HG03521 (cell line): ENCODE measurements around the gene STX1B.
A peak's percentile ranks its signal among the peaks of the same experiment; 100 is the strongest.

Source experiments
- ATAC-seq: cut with Tn5 transposase; IDR thresholded peaks from one replicate; pipeline ENCODE4 v1.9.1; 2021; ENCODE audit warnings: mild to moderate bottlenecking, moderate library complexity; ENCODE audit not compliant: unreplicated experiment

STX1B gene

GRCh38 chr16:30996985-30997724 lies 13.3 kb downstream of the STX1B start:
- peak; percentile 89 for ATAC-seq

GRCh38 chr16:30996324-30996984 lies 14.0 kb downstream of the STX1B start:
- ATAC-seq = peak; percentile 2

- no peak for ATAC-seq
Observed at GRCh38 chr16:30995927-30996323, 14.5 kb downstream of the STX1B start.

- ATAC-seq = no peak
Observed at GRCh38 chr16:30992931-30993816, 17.3 kb downstream of the STX1B start.

GRCh38 chr16:30992276-30992780 lies 18.1 kb downstream of the STX1B start:
- ATAC-seq = no peak

- no peak for ATAC-seq
Observed at GRCh38 chr16:30991052-30991451, 19.4 kb downstream of the STX1B start.

GRCh38 chr16:30990105-30990504 lies 20.3 kb downstream of the STX1B start:
- ATAC-seq = no peak

GRCh38 chr16:30989469-30990047 lies 20.9 kb downstream of the STX1B start:
- no peak for ATAC-seq

- ATAC-seq = no peak
Observed at GRCh38 chr16:30987581-30988190, 22.8 kb downstream of the STX1B start.

GRCh38 chr16:30986129-30986991 lies 24.1 kb downstream of the STX1B start:
- no peak for ATAC-seq

GRCh38 chr16:30985401-30986128 lies 24.9 kb downstream of the STX1B start:
- no peak for ATAC-seq

- no peak for ATAC-seq
Observed at GRCh38 chr16:30984669-30985400, 25.6 kb downstream of the STX1B start, which contains the start of gene HSD3B7. TSS of gene HSD3B7 (plus strand) at chr16:30985207. CDS start at chr16:30985659, 452 bp downstream.

- no peak for ATAC-seq
Observed at GRCh38 chr16:30983898-30984610, 26.4 kb downstream of the STX1B start.

- ATAC-seq = no peak
Observed at GRCh38 chr16:30983289-30983889, 27.0 kb downstream of the STX1B start.

- no peak for ATAC-seq
Observed at GRCh38 chr16:30982548-30983288, 27.7 kb downstream of the STX1B start.

- no peak for ATAC-seq
Observed at GRCh38 chr16:30980959-30981358, 29.5 kb downstream of the STX1B start.
